Neural crest cell (in vitro differentiated cells): ENCODE measurements around the gene LRCH4. TPM values are rescaled to one million over a fixed set of nuclear protein-coding genes. Genes with fewer than 3 reads are reported as not detected.

Source experiments
- DNase-seq: peaks from one replicate; pipeline ENCODE4 v3.0.0; 2021; ENCODE audit warnings: low read depth, mixed read lengths, low spot score
- H3K27ac Mint-ChIP-seq: one replicate; pipeline ENCODE4 v1.8.0; 2021; ENCODE audit warnings: mild to moderate bottlenecking, mixed read lengths; ENCODE audit not compliant: unreplicated experiment
- H3K27me3 Mint-ChIP-seq: 2 replicates; pipeline ENCODE4 v1.8.0; 2021; ENCODE audit warnings: low read depth, mild to moderate bottlenecking, mixed read lengths
- H3K36me3 Mint-ChIP-seq: 2 replicates; pipeline ENCODE4 v1.8.0; 2021; ENCODE audit warnings: low read depth, mild to moderate bottlenecking, mixed read lengths
- H3K4me1 Mint-ChIP-seq: 2 replicates; pipeline ENCODE4 v1.8.0; 2021; ENCODE audit warnings: mixed read lengths
- H3K4me3 Mint-ChIP-seq: one replicate; pipeline ENCODE4 v1.8.0; 2021; ENCODE audit warnings: mild to moderate bottlenecking, mixed read lengths
- H3K9me3 Mint-ChIP-seq: 2 replicates; pipeline ENCODE4 v1.8.0; 2021; ENCODE audit warnings: mixed read lengths
- CTCF ChIP-seq: fragments of 200-600 bp; sonication (generic); conservative IDR thresholded peaks from 2 replicates; pipeline ENCODE4 v1.5.0; 2021; ENCODE audit warnings: antibody characterized with exemption, mild to moderate bottlenecking
- total RNA-seq: library from RNA; stranded (reverse); gene quantifications from 2 replicates; pipeline ENCODE4 v1.2.1, GENCODE V29; 2021

Gene LRCH4
- total RNA-seq, 1 donor from 2014 or later = 44.2 TPM

DNA sequence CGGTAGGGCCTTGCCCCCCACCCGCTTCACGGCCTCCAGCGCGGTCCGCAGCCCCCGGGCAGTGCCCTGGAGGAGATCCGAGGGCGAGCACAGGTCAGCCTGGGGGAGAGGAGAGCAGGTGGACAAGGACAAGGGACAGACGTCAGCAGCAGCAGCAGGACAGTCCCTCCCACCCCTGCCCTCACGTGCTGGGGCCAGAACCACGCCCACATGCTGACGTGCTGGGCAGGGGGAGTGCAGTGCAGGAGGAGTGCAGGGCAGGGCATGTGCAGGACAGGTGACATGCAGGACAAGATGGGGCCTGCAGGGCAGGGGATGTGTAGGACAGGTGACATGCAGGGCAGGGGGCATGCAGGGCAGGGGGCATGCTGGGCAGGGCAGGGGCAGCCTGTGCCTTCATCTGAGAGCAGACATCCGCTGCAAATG, 10.7 kb downstream of the LRCH4 start:
- H3K27me3 Mint-ChIP-seq = peaks cover 13% of the 10 kb centered on the region
- DNase-seq = no peak
- H3K27ac Mint-ChIP-seq = no peak overlapping the region
- no peak for TF ChIP-seq CTCF
- no peak overlapping the region for H3K4me3 Mint-ChIP-seq
- no peaks in the 10 kb centered on the region for H3K36me3 Mint-ChIP-seq
- H3K9me3 Mint-ChIP-seq = no peaks in the 10 kb centered on the region
- H3K4me1 Mint-ChIP-seq = peaks cover 5% of the 10 kb centered on the region

- TF ChIP-seq CTCF = no peak
- peaks cover 14% of the 10 kb centered on the region for H3K27me3 Mint-ChIP-seq
- no peak overlapping the region for H3K4me3 Mint-ChIP-seq
- H3K4me1 Mint-ChIP-seq = peaks cover 5% of the 10 kb centered on the region
- peak overlapping the region; percentile 52 for H3K27ac Mint-ChIP-seq
- no peak for DNase-seq
- no peaks in the 10 kb centered on the region for H3K9me3 Mint-ChIP-seq
- H3K36me3 Mint-ChIP-seq = no peaks in the 10 kb centered on the region
Measured at GRCh38 chr7:100574362-100575205, 11.3 kb downstream of the LRCH4 start.

- H3K27ac Mint-ChIP-seq = no peak within 1 kb of the TSS
- no peak for DNase-seq
- peaks cover 22% of the 10 kb centered on the region for H3K27me3 Mint-ChIP-seq
- TF ChIP-seq CTCF = no peak
- no peak within 1 kb of the TSS for H3K4me3 Mint-ChIP-seq
- H3K4me1 Mint-ChIP-seq = peaks cover 12% of the 10 kb centered on the region
- H3K9me3 Mint-ChIP-seq = no peaks in the 10 kb centered on the region
- no peaks in the 10 kb centered on the region for H3K36me3 Mint-ChIP-seq
Measured at GRCh38 chr7:100573691-100574361, 12.1 kb downstream of the LRCH4 start, which contains the start of gene SAP25. Gene SAP25 (minus strand): TSS chr7:100573900. CDS start chr7:100573742, 158 bp downstream.

- Mint-ChIP-seq H3K36me3 (no peaks in the 10 kb centered on the region), H3K27ac (no peak overlapping the region), H3K4me3 (no peak overlapping the region), H3K27me3 (peaks cover 24% of the 10 kb centered on the region), H3K4me1 (peaks cover 18% of the 10 kb centered on the region), H3K9me3 (no peaks in the 10 kb centered on the region)
- no peak for DNase-seq
- TF ChIP-seq CTCF = no peak
Measured at GRCh38 chr7:100572949-100573675, 12.8 kb downstream of the LRCH4 start.

DNA sequence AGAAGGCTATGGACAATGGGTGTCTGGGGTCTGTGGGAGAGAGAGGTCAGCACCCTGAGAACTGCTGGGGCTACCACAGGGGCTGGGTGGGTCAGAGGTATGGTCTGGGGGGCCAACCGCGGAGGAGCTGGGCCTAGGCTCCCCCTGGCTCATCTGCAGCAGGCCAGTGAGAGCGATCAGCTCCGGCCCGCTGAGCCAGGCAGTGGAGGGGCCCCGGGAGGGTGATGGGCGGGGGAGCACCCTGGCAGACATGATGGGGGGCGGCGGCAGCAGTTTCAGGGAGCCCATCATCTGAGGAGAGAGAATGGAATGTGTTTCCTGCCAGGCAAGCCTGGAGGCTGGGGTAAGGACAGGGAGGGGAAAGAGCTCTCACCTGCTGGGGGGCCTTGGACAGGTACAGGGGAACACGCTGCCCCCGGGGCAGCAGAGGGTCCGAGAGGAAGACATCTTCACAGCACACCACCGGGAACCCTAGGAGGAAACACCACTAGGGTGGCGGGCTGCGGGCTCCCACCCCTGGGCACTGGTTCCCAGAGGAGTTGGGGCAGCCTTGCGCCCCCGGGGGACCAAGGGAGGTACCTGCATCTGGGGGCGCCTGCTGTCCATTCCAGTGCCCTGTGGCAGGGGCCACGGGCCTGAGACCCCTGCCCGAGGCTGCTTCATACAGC, 13.5 kb downstream of the LRCH4 start:
- no peak for DNase-seq
- Mint-ChIP-seq H3K4me1 (peaks cover 25% of the 10 kb centered on the region), H3K27ac (no peak overlapping the region), H3K4me3 (peak overlapping the region; percentile 83), H3K36me3 (no peaks in the 10 kb centered on the region), H3K9me3 (no peaks in the 10 kb centered on the region), H3K27me3 (peaks cover 24% of the 10 kb centered on the region)
- no peak for TF ChIP-seq CTCF
